ENCODE results near the gene RHCG.
A peak's percentile ranks its signal among the peaks of the same experiment; 100 is the strongest.

GRCh38 chr15:89455535-89455934 lies 40.8 kb downstream of the RHCG start:
- TF ChIP-seq CTCF (IDR thresholded peaks at IDR 0.05; ENCODE audit: low read depth, low read length, missing input control) (no peak), GABPA (IDR thresholded peaks at IDR 0.05 in 1 of 2, conservative IDR thresholded peaks at IDR 0.05 in 1 of 2) (peak in 1 of 2 donors; percentile 52), SP1 (IDR thresholded peaks at IDR 0.05) (peak; percentile 68), RAD21 (IDR thresholded peaks at IDR 0.05) (peak in 1 of 2 donors; percentile 19), ATF3 (IDR thresholded peaks at IDR 0.05) (no peak), EGR1 (IDR thresholded peaks at IDR 0.05; ENCODE audit: low read depth in 2 of 2) (peak in 1 of 2 donors; percentile 50)
